Hematopoietic multipotent progenitor cell treated with erythropoietin and hydrocortisone succinate and interleukin-3 and kit ligand, for 17 days (in vitro differentiated cells): Measurements from ENCODE around the gene IL17RA.

ENCODE experiments used
- DNase-seq: peaks from one replicate; pipeline ENCODE4 v3.0.0-alpha.2; 2015; ENCODE audit warnings: low spot score

IL17RA gene

DNA sequence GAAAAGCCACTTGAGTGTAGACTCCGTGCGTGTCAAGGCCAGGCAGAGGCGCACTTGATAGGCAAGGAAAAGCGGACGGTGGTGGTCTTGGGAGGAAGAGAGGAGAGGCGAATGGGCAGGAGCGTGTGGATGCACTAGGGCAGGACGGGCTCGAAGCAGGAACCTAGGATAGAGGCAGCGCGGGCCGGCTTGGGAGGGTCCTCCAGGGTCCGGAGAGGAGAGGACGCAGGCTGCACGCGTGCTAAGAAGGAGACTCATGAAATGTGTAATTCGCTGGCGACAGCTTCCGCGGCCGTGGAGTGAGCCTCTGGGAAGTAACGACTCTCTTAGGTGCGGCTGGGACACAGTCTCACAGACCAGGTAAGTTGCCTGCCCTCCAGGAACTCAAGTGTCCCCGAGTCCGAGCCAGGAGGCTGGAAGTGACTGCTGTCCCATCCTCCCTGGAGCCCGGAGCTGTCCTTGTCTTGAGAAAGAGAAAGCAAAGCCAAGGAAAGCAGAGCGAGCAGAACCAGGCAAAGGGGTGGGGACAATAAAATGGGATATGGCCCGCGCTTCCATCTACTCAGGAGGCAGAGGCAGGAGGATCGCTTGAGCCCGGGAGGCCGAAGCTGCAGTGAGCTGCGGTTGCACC lies 874 bp upstream of the IL17RA start:
- DNase-seq, result no peak

DNA sequence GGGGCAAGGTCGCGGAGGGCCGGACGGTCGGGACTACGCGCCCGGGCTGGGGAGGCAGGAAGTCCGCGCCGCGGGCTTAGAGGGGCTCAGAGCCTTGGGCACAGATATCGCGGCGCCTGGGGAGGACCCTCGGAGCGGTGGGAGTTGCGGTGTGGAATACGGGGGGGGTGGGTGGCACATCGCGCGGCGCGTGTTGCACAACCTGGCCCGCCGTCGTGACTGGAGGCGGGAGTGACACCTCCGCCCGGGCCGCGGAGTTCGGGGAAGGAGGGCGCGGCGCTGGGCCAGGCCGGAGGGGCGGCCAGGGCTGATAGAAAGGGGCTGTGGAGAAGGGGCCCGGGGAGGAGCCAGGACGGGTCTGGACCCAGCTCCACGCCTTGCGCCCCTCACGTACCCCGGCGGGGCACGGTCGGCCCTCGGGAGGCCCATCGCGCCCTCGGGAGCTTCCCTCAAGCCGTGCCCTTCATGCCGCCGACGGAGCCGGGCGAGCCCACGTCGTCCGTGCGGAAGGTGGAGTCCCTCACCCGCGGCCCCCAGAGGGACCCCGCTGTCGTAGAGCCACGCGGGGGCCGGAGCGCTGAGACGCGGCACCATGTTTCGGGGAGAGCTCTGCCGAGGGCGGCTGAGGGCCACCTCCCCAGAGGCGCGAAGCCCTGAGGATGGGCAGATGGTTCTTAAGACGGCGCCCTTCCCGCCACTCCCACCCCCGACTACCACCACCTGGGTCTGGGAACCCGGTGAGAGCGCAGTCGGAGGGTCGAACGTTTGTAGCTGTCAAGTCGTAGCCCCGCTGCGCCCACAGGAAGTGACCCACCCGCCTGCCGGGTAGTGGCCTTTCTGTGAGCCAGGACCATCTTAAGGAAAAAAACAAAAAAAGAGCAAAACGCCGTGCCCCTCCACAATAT lies 729 bp downstream of the IL17RA start:
- DNase-seq, result no peak

DNA sequence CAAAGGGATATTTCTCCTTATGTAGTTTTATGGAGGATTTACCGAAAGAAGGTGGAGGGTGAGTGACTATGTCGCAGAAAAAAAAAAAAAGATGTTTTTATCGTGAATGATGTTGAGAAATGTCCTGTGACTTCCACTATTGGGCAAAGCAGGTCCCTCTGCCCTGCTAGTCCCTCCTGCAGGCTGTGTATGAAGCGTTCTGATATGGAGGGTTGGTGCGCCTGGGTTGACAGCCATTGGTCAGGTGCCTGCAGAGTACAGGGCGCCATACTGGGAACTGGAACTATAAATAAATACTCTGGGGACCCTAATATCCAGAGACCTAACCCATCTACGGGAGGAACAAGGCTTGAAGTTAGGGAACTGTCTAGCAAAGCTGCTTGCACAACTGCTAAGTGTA lies 1.5 kb downstream of the IL17RA start:
- DNase-seq, result no peak

DNA sequence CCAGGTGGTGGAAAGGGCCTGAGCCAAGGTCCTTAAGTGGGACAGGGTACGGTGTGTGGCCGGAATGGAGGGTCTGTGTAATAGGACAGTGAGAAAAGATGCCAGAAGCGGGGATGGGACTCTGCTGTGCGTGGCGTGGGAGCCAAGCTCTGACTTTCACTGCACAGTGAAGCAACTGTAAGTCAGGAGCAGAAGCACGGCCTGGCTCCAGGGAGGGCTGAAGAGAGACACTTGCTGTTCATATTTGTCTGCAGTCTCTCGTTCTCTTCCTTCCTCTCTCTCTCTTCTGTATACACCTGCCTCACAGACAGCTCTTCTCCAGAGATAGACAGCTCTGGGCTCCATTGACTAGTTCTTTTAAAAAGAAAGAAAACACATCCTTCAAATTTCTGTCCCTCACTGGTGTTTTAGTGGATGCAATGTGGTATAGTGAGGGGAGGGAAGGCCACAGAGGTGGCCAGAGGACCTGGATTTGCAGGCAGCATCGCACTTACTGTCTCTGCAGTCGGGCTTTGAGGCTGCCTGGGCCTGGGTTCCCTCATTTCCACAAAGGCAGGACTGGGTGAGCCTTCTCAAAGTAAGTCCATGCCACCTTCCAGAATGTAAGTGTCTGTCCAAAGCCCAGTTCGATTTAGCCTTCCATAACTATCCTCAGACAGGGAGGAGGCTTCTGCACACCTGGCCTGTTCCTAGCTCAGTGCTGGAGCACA lies 2.1 kb downstream of the IL17RA start:
- DNase-seq, result no peak

DNA sequence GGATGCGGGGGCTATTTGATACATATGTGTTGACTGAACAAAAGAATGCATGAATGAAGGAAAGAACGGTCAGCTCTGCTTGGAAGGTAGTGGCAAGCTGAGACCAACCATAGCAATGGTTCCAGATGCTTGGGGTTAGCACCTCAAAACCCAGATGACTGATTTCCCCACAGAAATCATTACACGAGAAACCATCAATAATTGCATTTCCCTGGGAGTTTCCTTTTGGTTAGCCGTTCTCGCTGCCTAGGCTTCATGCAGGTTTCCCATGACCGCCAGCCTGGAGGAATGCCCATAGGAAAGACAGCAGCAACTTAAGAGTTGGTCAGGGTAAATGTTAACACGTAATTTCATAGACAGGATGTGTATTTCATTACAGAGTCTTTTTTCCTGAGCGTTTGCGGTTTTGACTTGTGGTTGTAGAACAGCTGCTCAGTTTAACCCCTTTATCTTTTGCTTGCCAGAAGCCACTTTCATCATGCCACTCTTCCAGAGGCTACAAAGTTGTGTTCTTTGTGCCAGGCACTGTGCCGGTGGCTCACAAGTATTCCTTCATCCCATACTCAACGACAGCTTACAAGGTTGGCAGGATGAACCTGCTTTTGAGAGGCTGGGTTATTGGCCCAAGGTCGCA lies 2.8 kb downstream of the IL17RA start:
- DNase-seq, result no peak

DNA sequence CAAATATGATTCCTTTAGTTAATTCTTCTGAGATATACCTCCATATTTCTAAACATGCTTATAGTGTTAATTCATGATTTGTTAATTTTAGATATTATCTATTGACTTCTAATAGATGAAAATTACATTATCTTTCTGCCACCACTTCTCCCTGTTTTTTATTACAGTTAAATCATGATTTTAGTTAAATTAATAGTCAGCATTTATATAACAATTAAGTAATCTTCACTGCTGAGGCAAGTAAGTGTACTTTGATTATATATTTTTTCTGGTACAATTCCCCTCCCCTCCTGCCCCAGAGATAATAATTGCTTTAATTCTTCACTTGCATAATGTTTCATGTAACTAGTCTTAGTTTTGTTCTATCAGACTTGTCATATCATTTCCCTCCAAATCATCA lies 5.8 kb downstream of the IL17RA start:
- no peak for DNase-seq

DNA sequence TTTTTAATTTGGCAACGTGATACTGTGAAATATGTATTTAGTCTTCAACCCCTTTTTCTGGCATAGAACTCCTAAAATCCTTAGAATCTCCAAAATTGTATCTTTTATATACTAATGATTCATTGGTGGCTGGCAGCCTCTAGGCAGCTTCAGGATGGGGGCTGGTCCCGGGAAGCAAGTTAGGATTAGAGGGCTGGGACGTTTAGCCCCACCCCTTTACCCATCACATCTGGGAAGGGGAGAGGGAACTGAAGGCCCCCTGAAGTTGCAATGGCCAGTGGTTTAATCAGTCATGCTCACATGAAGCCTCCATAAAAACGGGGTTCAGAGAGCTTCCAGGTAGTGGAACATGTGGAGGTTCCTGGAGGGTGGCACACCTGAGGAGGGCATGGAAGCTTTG lies 7.1 kb downstream of the IL17RA start:
- no peak for DNase-seq

DNA sequence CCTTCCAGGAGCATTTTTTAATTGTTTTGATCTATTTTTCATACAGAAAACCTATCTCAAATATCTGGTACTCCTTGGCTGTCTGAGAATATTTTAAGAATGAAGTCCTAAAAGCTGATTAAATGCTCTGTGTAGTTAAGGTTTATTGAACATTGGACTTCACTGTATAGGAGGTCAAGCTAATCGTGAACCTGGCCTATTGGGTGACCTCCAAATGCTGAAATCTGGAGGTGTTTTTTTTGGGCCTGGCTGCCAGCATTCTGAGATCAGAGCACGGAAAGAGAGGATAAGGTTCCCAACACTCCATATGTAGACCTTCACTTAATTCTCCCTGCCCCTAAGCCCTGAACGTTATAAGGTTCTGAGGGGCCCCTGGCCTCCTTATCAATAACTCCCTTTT lies 8.3 kb downstream of the IL17RA start:
- DNase-seq, result no peak

DNA sequence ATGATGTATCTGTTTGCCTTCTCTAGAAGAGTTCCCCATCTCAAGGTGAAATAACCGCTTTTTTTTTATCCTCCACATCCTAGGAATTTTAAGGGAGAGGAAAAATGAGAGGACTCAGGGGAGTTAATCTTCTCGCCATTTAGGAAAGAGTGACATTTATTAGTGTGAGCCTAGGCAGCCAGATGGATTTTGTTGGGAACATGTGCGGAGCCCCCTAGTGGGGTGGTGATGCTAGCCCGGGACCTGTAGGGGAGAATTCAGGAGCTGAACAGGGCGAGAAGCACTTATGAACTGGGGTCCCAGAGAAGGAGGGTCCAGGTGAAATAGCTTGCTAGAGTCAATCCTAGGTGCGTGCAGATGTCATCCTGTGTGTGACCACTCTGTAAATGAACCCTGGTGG lies 10.7 kb downstream of the IL17RA start:
- DNase-seq, result no peak

DNA sequence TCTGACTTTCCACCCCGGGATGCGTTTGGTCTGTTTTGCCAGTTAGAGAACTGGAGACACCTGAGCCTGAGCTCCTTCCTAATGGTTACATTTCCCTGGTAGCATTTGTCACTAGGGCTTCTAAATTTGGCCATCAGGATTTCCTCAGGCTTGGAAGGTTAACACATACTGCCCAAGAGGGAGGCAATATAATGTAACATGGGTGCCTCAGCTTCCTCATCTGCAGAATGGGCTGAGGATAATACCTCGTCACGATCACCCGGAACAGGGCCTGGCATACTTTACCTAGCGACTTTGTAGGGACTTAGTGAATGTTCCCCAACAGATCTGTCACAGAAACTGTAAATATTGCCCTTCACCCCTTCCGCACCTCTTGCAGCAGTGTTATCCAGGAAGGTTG lies 11.3 kb downstream of the IL17RA start:
- DNase-seq, result no peak

DNA sequence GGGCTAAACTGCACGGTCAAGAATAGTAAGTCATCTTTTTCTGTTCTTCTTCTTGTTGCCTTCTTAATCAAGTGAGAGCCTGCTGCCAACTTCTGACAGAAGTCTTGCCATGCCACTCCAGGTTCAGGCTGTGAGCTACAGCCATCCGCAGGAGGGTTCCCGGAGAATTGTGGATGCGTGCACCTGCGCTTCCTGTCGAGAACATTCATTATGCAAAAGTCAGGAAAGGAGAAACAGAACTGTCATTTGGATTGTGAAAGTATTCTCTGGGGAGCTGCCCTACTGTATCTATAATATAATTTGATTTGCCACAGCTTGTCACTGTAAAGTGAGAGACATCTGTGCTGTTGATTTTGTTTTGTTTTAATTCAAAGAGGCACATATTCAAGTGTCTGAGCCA lies 12.3 kb downstream of the IL17RA start:
- no peak for DNase-seq

DNA sequence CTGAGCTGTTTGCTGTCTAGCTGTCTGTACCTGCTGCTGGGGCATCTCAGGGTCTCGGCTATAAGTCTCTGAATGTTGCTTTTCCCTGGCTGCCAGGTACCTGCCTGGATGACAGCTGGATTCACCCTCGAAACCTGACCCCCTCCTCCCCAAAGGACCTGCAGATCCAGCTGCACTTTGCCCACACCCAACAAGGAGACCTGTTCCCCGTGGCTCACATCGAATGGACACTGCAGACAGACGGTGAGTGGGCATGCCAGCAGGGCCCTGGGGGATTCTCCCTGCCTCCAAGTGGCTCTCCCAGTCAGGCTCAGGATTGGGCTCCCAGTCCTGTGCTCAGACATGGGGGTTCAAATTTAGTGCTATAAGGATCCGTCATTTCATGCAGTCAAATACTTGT lies 12.9 kb downstream of the IL17RA start:
- DNase-seq, result no peak

DNA sequence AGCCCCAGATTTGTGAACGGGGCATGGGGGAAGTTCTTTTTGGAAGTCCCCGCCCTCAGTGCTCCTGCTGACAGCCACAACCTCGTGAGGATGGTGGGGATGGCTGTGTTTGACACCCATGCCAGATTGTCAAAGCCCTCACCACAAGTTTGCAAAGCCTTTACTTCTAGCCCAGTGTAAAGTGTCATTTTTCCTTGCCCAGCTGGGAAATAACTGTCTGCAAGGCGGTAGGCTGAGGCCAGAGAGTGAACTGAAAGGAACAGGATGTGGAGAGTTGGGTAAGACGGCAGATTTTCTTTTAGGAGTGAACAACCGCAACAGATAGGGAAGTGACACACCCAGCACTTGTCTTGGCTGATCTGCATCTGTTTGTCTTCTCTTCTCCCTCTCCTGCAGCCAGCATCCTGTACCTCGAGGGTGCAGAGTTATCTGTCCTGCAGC lies 13.6 kb downstream of the IL17RA start:
- DNase-seq, result no peak

DNA sequence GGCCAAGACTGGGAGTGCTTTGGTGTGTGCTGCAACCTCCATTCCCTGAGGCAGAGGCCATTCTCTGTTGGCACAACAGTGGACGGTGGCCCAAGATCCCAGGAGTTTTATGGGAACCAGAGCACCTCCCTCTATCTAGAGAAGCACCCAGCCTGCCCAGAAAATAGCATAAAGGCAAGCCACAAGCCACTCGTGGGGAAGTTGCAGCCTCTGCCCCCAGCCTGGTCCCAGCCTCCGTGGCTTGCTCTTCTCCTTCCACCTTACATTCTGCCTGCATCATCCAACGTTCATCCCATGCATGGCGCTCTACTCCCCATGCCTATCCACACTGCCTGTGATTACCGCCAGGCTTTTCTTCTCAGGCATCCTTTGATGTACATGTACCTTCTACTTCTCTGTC lies 15.8 kb downstream of the IL17RA start:
- DNase-seq, result no peak

DNA sequence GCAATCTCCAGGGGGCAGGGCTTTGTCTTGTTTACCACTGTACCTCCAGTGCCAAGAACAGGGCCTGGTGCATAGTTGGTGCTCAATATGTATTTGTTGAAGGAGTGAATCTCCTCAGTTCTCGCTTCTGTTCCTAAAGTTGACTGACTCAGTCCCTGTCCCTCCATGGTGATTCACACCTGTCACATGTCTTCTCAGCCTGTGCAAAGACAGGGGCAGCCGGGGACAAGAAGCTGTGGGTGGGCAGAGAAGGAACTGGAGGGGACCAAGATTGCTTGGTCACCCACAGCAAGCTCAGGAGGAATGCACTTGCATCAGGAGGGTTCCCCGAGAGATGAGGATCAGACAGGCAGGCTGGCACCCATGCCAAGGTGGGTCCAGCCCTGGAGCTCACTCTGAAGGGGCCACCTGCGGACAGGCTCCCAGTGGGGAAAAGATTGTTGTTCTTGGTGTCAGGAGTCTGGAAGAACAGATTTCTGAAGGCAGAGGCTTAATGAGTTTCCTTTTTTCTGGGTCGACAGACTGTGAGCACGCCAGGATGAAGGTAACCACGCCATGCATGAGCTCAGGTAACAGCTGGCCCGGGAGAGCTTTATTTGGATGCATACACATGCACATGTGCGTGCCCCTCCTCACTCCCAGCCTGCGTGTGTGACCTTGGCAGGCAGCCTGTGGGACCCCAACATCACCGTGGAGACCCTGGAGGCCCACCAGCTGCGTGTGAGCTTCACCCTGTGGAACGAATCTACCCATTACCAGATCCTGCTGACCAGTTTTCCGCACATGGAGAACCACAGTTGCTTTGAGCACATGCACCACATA lies 16.9 kb downstream of the IL17RA start:
- no peak for DNase-seq

DNA sequence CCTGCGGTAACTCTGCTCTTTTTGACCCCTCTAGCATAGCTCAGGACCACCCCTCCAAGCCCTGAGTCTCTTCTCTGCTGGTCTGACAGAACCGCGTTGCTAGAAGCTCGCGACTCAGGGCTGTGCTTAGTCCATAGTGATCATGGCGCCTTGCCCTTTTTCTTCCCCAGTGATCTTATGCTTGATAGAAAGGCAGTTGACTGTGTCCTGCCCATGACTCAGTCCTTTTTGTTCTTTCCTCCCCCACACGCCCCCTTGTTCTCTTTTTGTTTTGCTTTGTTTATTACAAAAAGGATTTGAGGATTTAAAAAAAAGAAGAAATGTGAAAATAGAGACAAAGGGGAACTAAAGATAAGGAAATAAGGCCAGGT lies 17.5 kb downstream of the IL17RA start:
- no peak for DNase-seq

DNA sequence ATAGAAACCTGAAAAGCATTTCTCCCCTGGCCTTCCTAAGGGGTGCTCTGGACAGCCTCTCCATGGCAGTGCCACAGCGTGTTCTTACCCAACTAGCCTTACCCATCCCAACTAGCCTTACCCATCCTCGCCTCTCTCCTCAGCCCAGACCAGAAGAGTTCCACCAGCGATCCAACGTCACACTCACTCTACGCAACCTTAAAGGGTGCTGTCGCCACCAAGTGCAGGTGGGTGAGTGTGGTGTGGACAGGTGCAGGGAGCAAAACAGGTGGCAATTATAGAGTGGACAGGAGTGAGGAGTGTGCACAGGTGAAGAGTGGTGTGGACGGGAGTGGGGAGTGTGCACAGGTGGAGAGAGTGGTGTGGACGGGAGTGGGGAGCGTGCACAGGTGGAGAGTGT lies 18.6 kb downstream of the IL17RA start:
- DNase-seq, result no peak

DNA sequence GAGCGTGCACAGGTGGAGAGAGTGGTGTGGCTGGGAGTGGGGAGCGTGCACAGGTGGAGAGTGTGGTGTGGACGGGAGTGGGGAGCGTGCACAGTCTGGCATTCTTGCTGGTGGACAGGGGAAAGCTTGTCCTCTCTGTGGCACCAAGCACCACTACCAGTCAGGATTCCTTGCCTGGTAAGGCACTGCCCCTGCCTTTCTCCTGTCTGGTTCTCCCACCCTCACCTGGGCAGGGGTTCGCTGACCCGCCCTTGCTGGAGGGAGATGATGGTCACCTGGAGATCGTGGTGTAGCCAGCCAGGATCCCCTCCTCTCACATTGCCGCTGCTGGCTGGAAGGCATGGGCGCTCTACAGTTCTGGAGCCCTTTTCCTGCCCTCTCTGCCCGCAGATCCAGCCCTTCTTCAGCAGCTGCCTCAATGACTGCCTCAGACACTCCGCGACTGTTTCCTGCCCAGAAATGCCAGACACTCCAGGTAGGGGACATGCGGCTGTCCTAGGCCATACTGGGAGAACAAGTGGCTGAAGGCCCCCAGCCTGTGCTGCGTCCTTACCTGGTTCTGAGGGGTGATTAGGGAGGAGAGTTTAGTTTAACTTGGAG lies 19.6 kb downstream of the IL17RA start:
- DNase-seq, result no peak

DNA sequence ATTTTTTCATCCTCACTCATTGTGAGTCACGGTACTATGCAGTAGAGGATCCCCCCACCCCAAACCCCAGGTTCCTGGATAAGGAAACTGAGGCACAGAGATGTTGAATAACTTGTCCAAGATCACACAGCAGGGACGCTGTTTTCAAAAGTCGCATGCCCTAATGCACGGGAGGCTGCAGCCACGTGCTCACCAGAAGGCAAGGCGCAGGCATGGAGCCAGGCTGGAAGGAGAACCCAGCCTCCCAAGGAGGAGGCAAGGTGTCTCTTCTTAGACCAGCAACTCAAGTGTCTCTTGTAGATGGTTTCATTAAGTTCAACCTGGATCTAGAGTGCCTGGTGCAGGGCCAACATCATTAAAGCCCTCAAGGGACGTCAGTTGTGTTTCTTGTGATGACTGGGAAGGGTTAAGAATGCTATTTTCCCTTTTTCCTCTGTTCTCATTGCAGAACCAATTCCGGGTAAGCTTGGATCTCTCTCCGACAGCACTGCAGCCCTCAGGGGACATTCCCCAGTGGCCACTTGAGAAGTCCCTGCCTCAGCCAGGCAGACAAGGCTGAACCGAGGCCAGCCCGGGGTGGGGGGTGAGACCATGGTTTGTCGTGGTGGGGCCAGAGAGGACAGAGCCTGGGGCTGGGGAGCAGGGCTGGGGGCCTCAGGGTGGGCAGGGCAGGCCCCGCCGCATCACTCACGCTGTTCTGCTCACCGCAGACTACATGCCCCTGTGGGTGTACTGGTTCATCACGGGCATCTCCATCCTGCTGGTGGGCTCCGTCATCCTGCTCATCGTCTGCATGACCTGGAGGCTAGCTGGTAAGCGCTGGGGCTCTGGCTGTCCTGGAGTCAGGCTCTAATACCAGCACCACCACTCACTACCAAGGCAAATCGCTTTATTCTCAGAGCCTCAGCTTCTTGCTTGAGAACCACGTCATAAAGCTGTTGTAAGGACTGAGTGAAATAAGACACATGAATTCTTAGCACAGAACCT lies 20.6 kb downstream of the IL17RA start:
- DNase-seq, result no peak

DNA sequence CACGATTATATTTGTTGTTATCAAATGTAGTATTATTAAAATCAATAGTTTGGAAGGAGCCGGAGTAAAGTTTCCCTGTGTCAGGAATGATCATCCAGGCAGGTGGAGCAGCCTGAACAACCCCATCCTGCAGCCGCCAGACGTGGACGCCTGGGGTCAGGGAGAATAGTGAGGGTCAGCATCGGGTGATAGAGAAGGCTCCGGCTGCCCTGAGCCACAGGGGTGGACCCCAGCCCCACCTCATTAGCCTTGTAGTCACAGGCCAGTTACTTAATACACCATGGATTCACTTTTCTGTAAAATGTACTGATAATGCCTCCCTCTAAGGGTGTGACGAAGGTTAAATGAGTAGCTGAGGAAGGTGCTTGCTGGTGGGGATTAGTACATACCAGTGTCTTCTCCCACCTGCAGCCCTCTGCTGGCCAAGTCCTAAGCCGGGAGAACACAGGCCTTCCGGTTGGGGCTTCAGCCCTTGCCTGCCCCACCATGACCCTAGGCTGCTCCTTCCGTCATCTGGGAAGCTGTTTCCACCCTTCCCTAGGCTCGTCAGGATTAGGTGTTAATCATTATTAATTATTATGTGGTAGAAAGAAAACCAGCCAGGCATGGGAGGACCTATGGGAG lies 21.5 kb downstream of the IL17RA start:
- DNase-seq, result no peak
